CD4-positive, alpha-beta T cell (primary cell): ENCODE data around the gene SNRNP48. TPM values are rescaled to one million over a fixed set of nuclear protein-coding genes. Genes with fewer than 3 reads are reported as not detected.

Experiments used
- ATAC-seq: fragments of 200-7000 bp; cut with Tn5 transposase; one replicate; pipeline ENCODE4 v1.10.0; 2022; ENCODE audit warnings: mild to moderate bottlenecking; ENCODE audit not compliant: poor library complexity
- CTCF ChIA-PET: fragments of 350-600 bp; sonication (Branson Sonifier 250); formaldehyde crosslinking; loops from one replicate; lab custom pipeline; 2021; ENCODE audit warnings: antibody characterized with exemption, inconsistent platforms; lab: Charles Lee
- POLR2A ChIA-PET: fragments of 350-600 bp; sonication (Branson Sonifier 250); formaldehyde crosslinking; loops from one replicate; lab custom pipeline; 2021; ENCODE audit warnings: antibody characterized with exemption, inconsistent platforms; lab: Charles Lee
- DNase-seq, 14 experiments: peaks; one replicate each; pipeline ENCODE4 v3.0.0-alpha.2; 2013 to 2020; ENCODE audit warnings: mixed read lengths in 2 of 14
- H3K27ac ChIP-seq, 2 donors: one replicate each; pipeline versions ENCODE4 v1.5.1 to v1.7.0; 2013; ENCODE audit warnings: low read length in 2 of 2, low read depth in 1 of 2, mild to moderate bottlenecking in 1 of 2
- H3K27me3 ChIP-seq, 2 experiments: 1 replicate in 1 of 2; 2 replicates in 1 of 2; pipeline versions ENCODE4 v1.6.1 to v1.7.0; 2013; ENCODE audit warnings: low read length in 2 of 2, control low read depth in 1 of 2, mild to moderate bottlenecking in 1 of 2, moderate library complexity in 1 of 2; ENCODE audit not compliant: insufficient read depth in 2 of 2, control insufficient read depth in 1 of 2
- H3K36me3 ChIP-seq: one replicate; pipeline ENCODE4 v1.6.1; 2013; ENCODE audit warnings: low read length, control low read depth; ENCODE audit not compliant: insufficient read depth
- H3K4me1 ChIP-seq: one replicate; pipeline ENCODE4 v1.6.1; 2013; ENCODE audit warnings: low read length, control low read depth; ENCODE audit not compliant: insufficient read depth
- H3K4me3 ChIP-seq: one replicate; pipeline ENCODE4 v1.5.1; 2013; ENCODE audit warnings: mild to moderate bottlenecking, low read length, moderate library complexity
- H3K9me3 ChIP-seq, 2 experiments: 1 replicate in 1 of 2; 2 replicates in 1 of 2; pipeline versions ENCODE4 v1.6.1 to v1.7.0; 2013; ENCODE audit warnings: low read length in 2 of 2, mild to moderate bottlenecking in 2 of 2, control low read depth in 1 of 2, moderate library complexity in 1 of 2; ENCODE audit not compliant: control insufficient read depth in 1 of 2, insufficient read depth in 1 of 2
- H3K27ac Mint-ChIP-seq: one replicate; pipeline ENCODE4 v1.8.0; 2020; ENCODE audit warnings: mixed read lengths
- H3K27me3 Mint-ChIP-seq: one replicate; pipeline ENCODE4 v1.8.0; 2021; ENCODE audit warnings: mixed read lengths
- H3K36me3 Mint-ChIP-seq: one replicate; pipeline ENCODE4 v1.8.0; 2021; ENCODE audit warnings: low read depth, mixed read lengths
- H3K4me1 Mint-ChIP-seq: one replicate; pipeline ENCODE4 v1.8.0; 2021; ENCODE audit warnings: low read depth, mixed read lengths
- H3K4me3 Mint-ChIP-seq: one replicate; pipeline ENCODE4 v1.8.0; 2020; ENCODE audit warnings: mild to moderate bottlenecking, mixed read lengths
- H3K9me3 Mint-ChIP-seq: one replicate; pipeline ENCODE4 v1.8.0; 2020; ENCODE audit warnings: mixed read lengths
- CTCF ChIP-seq: fragments of 200-600 bp; IDR thresholded peaks from one replicate; pipeline ENCODE4 v1.8.0; 2022; ENCODE audit warnings: antibody characterized with exemption, mild to moderate bottlenecking
- intact Hi-C, 2 experiments: fragments of 100-400 bp; cut with DNase I in 1 of 2; cut with micrococcal nuclease in 1 of 2; formaldehyde crosslinking; loops; one replicate each; pipeline versions ENCODE4 v1.15.1 to v1.9.0; 2023 to 2025; cut with DNase I, micrococcal nuclease
- total RNA-seq, 174 experiments: library from RNA in 2 of 174; stranded (reverse) in 2 of 174; gene quantifications; one replicate each; pipeline ENCODE4 v1.2.3 and lab custom pipeline; 2021 to 2026

The SNRNP48 gene
- total RNA-seq, 2 experiments from 2014 or later = 12.1 to 13.4 TPM

GRCh38 chr6:7656355-7656754, 66.4 kb downstream of the SNRNP48 start:
- Mint-ChIP-seq H3K27me3 (peaks cover 41% of the 10 kb centered on the region), H3K27ac (no peak overlapping the region), H3K36me3 (no peaks in the 10 kb centered on the region), H3K4me3 (no peak overlapping the region), H3K9me3 (no peaks in the 10 kb centered on the region), H3K4me1 (no peaks in the 10 kb centered on the region)
- Histone ChIP-seq H3K27me3 (peaks cover 0 to 6% of the 10 kb centered on the region in 2 experiments), H3K4me1 (no peaks in the 10 kb centered on the region), H3K27ac (no peak overlapping the region), H3K4me3 (no peak overlapping the region), H3K9me3 (no peaks in the 10 kb centered on the region), H3K36me3 (no peaks in the 10 kb centered on the region)
- TF ChIP-seq CTCF = no peak
- DNase-seq (no peak), ATAC-seq (no peak)
- intact Hi-C loops = no loop called here
- ChIA-PET CTCF (interaction anchor here (0.8 kb wide), 1 partner anchor 12 kb away, joined by 3 read pairs; no protein-coding TSS in a partner anchor), POLR2A (no interaction called here)

- no peak overlapping the region for H3K27ac ChIP-seq
- Mint-ChIP-seq H3K4me3 (no peak overlapping the region), H3K36me3 (no peaks in the 10 kb centered on the region), H3K27me3 (peaks cover 46% of the 10 kb centered on the region), H3K9me3 (no peaks in the 10 kb centered on the region), H3K27ac (no peak overlapping the region), H3K4me1 (no peaks in the 10 kb centered on the region)
- no peak overlapping the region for H3K4me3 ChIP-seq
- no peaks in the 10 kb centered on the region for H3K36me3 ChIP-seq
- TF ChIP-seq CTCF = no peak
- DNase-seq (no peak), ATAC-seq (no peak)
- H3K9me3 ChIP-seq = no peaks in the 10 kb centered on the region
- H3K27me3 ChIP-seq = peaks cover 0 to 6% of the 10 kb centered on the region in 2 experiments
- POLR2A ChIA-PET = no interaction called here
- intact Hi-C loops = no loop called here
- CTCF ChIA-PET = interaction anchor here (0.5 kb wide), 1 partner anchor 16 kb away, joined by 3 read pairs; no protein-coding TSS in a partner anchor
- no peaks in the 10 kb centered on the region for H3K4me1 ChIP-seq
These were observed 68.5 kb downstream of the SNRNP48 start for GRCh38 chr6:7658543-7658942.

GRCh38 chr6:7661364-7661763, 71.4 kb downstream of the SNRNP48 start:
- Histone ChIP-seq H3K9me3 (no peaks in the 10 kb centered on the region), H3K4me3 (no peak overlapping the region), H3K27me3 (peaks cover 0 to 6% of the 10 kb centered on the region in 2 experiments), H3K36me3 (no peaks in the 10 kb centered on the region), H3K27ac (no peak overlapping the region), H3K4me1 (no peaks in the 10 kb centered on the region)
- CTCF ChIA-PET = interaction anchor here (1.3 kb wide), 1 partner anchor 10 kb away, joined by 3 read pairs; no protein-coding TSS in a partner anchor
- no peaks in the 10 kb centered on the region for H3K9me3 Mint-ChIP-seq
- no peak for ATAC-seq
- POLR2A ChIA-PET = no interaction called here
- no peak overlapping the region for H3K4me3 Mint-ChIP-seq
- DNase-seq = no peak
- TF ChIP-seq CTCF = no peak
- H3K27me3 Mint-ChIP-seq = peaks cover 28% of the 10 kb centered on the region
- H3K27ac Mint-ChIP-seq = no peak overlapping the region
- no peaks in the 10 kb centered on the region for H3K4me1 Mint-ChIP-seq
- intact Hi-C loops = no loop called here
- no peaks in the 10 kb centered on the region for H3K36me3 Mint-ChIP-seq

Other genes with a start within 250 kb of the SNRNP48 start
- under 1 TPM; 0.38 to 0.39 TPM for gene CAGE1, start 200.5 kb upstream of the SNRNP48 start, total RNA-seq
- 10 to 100 TPM; 25.5 to 28.1 TPM for gene RIOK1, start 200.4 kb upstream of the SNRNP48 start, total RNA-seq
- gene DSP, start 48.5 kb upstream of the SNRNP48 start, total RNA-seq = under 1 TPM in 1 of 2 experiments, not detected in 1; 0.14 TPM
- not detected for gene BMP6, start 135.9 kb downstream of the SNRNP48 start, total RNA-seq